Tibial nerve (tissue), 4 donors: ENCODE results near the gene TSPO.

Source experiments
- CTCF ChIP-seq, 5 experiments: fragments of 200-600 bp in 3 of 5; fragments of 450-650 bp in 2 of 5; sonication (generic) in 3 of 5; IDR thresholded peaks; one replicate each; pipeline ENCODE4 v1.5.1; 2016 to 2019; ENCODE audit warnings: antibody characterized with exemption in 5 of 5, mild to moderate bottlenecking in 3 of 5, moderate library complexity in 2 of 5
- EP300 ChIP-seq, 2 donors: sonication (generic); formaldehyde crosslinking; IDR thresholded peaks; one replicate each; pipeline ENCODE4 v1.6.1; 2017; ENCODE audit warnings: antibody characterized with exemption in 2 of 2, mild to moderate bottlenecking in 1 of 2
- POLR2A ChIP-seq, 2 donors: fragments of 450-650 bp; IDR thresholded peaks; one replicate each; pipeline ENCODE4 v1.6.1; 2017; ENCODE audit warnings: antibody characterized with exemption in 2 of 2, mild to moderate bottlenecking in 2 of 2, moderate library complexity in 2 of 2

- TF ChIP-seq POLR2A (IDR thresholded peaks at IDR 0.05) (no peak), CTCF (IDR thresholded peaks at IDR 0.05) (no peak), EP300 (IDR thresholded peaks at IDR 0.05) (no peak)
These were observed 31.4 kb downstream of the TSPO start for GRCh38 chr22:43182726-43183125.
